Measurements from ENCODE around the gene THAP12. TPM values are rescaled to one million over a fixed set of nuclear protein-coding genes. Genes with fewer than 3 reads are reported as not detected.

The THAP12 gene
- total and polyA plus RNA-seq, 2 donors (not counting 3 experiments of a cell fraction or from before 2014, with no cell fraction given), result 12.2 to 36.7 TPM

GRCh38 chr11:76316726-76317125 lies 64.2 kb downstream of the THAP12 start:
- TF ChIP-seq JUN (IDR thresholded peaks at IDR 0.05; ENCODE audit: borderline replicate concordance, insufficient read depth, insufficient read length, low read depth) (no peak), EZH2 (IDR thresholded peaks at IDR 0.05; ENCODE audit: borderline replicate concordance, low read depth, low read length, severe bottlenecking) (no peak), MAX (IDR thresholded peaks at IDR 0.05; ENCODE audit: insufficient read depth, insufficient read length) (no peak), POLR2AphosphoS5 (IDR thresholded peaks at IDR 0.05; ENCODE audit: insufficient read depth, low read depth, low read length) (no peak), POLR2A (IDR thresholded peaks at IDR 0.05; ENCODE audit: low read depth, low read length) (no peak), FOS (IDR thresholded peaks at IDR 0.05; ENCODE audit: borderline replicate concordance, insufficient read depth, low read length) (no peak), MYC (IDR thresholded peaks at IDR 0.05; ENCODE audit: low read depth, low read length) (no peak), CTCF (IDR thresholded peaks at IDR 0.05; ENCODE audit: extremely low read depth in 1 of 2, insufficient read depth in 1 of 2, low read depth in 1 of 2, low read length in 2 of 2) (no peak), GATA2 (IDR thresholded peaks at IDR 0.05; ENCODE audit: insufficient read depth, insufficient read length, low read depth, low read length) (no peak)
- FAIRE-seq, result no peak
- ChIA-PET POLR2A (no interaction called here), CTCF (interaction anchor here (1.6 to 19.5 kb wide), 2 partner anchors 107 to 164 kb away, joined by 4 to 321 read pairs; partner anchors contain the start of gene WNT11)
- no TSS peak for BruUV-seq (replicated peaks)
- no peak for DNase-seq (ENCODE audit: low read depth, low spot score)
- no peaks in the 10 kb centered on the region for H4K20me1 ChIP-seq (replicated peaks; ENCODE audit: control insufficient read depth, extremely low read depth, insufficient read depth, low read length)
- H3K9me3 ChIP-seq (replicated peaks; ENCODE audit: control insufficient read depth, insufficient read depth, low read length), result no peaks in the 10 kb centered on the region
- no peak overlapping the region for H3K9ac ChIP-seq (replicated peaks; ENCODE audit: extremely low read depth, insufficient read depth, low read length)
- H3K79me2 ChIP-seq (ENCODE audit: control insufficient read depth, insufficient read depth, low read length), result no peaks in the 10 kb centered on the region
- H3K27me3 ChIP-seq (ENCODE audit: control insufficient read depth in 2 of 2, insufficient read depth in 2 of 2, low read length in 2 of 2), result peaks cover 12 to 14% of the 10 kb centered on the region in 2 experiments
- intact Hi-C loops (cut with micrococcal nuclease), result loop anchor here (5.0 kb wide), 1 partner anchor 594 kb away; no protein-coding TSS in a partner anchor
- H2AFZ ChIP-seq (ENCODE audit: low read depth, low read length), result no peak overlapping the region
- H3K4me2 ChIP-seq (ENCODE audit: insufficient read depth, low read length), result no peak overlapping the region
- no peak overlapping the region for H3K27ac ChIP-seq (ENCODE audit: insufficient read depth, low read depth, low read length)
- H3K36me3 ChIP-seq (ENCODE audit: control insufficient read depth in 2 of 2, extremely low read depth in 1 of 2, insufficient read depth in 2 of 2, low read length in 2 of 2), result no peaks in the 10 kb centered on the region
- no peak overlapping the region for H3K4me3 ChIP-seq (replicated peaks in 1 of 3; ENCODE audit: insufficient read depth in 1 of 3, low read depth in 1 of 3, low read length in 3 of 3)
- no peaks in the 10 kb centered on the region for H3K9me1 ChIP-seq (replicated peaks; ENCODE audit: control insufficient read depth, extremely low read depth, insufficient read depth, low read length)
- dilution Hi-C loops (cut with MboI; ENCODE audit: extremely low pct_ligation_motif_present, low sequenced_read_pairs), result no loop called here
- no peaks in the 10 kb centered on the region for H3K4me1 ChIP-seq (ENCODE audit: control insufficient read depth, extremely low read depth, insufficient read depth, low read length)

Measured in endothelial cell of umbilical vein (primary cell).